Hepatic stellate cell (primary cell): ENCODE data around the gene ABCC9.

Experiments
- DNase-seq: peaks from one replicate; pipeline ENCODE4 v3.0.0; 2011; ENCODE audit warnings: low spot score

ABCC9 gene

DNA sequence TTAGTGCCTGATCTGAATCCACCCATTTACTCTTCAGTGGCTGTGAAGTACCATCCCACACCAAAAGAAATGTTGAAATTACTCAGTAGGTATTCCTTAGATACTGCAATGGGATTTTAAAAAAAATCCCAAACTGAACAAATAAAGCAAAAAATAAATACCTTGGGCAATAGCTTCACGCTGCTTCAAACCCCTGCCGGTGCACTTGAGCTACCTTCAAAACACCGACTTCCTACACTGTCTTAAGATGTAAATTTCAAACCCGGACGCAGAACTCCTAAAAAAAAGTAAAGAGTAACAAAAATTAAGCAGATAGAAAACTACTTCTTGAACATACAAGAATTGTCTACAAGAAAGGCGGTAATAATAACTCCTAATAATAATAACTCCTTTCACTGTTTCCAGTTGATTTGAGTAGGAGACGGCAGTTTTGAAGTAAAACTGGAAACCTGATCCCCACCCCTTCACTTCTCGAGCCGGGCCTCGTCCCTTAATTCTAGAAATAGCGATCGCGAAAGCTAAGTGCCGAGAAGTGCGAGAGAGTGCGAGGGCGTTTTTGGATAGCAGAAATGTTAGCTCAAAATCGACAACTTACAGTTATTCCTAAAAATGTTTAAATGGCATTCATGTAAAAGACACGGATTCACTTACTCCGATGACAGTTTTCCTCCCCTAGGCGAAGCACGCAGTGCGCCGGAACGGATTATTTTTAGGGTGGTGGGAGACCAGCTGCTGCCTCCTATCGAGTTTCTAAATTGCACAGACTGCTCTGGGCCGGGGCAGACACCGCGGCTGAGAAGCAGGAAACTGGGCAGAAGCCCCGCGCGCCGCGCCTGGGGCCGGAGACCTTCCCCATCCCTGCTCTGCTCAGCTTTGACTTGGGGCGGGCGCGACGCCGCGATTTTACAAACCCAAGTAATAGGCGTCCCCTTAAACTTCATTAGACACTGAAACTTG is at the start of gene ABCC9:
TSS of gene ABCC9 (minus strand) at position 878 of the 957 bp plus-strand sequence. CDS start 4,752 bp downstream, outside the sequence.
- peak; percentile 22 for DNase-seq

DNA sequence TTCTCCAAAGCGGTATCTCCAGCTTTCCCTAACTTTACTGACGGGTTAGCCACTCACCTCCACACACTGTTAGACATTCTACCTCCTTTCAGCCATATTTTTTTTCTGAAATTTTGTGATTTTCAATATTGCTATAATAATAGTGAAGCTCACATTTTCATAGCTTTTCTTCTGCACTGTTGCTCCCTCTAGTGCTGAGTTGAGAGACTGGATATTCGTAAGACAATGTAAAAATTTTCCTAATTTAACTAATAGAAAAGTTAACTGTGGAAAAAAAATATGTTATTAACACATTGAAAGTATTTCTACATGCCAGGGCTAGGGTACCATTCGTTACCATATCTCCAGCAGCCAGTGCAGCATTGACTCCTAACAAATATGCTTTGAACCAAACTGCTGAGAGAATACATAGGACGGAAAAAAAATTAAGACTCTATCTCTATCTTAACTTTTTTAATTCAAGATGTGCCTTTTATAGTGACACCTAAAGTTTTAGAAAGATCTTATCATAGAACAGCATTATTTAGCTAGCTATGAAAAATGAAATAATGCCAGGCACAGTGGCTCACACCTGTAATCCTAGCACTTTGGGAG is 48.7 kb upstream of the ABCC9 start:
- DNase-seq, result peak; percentile 12

DNA sequence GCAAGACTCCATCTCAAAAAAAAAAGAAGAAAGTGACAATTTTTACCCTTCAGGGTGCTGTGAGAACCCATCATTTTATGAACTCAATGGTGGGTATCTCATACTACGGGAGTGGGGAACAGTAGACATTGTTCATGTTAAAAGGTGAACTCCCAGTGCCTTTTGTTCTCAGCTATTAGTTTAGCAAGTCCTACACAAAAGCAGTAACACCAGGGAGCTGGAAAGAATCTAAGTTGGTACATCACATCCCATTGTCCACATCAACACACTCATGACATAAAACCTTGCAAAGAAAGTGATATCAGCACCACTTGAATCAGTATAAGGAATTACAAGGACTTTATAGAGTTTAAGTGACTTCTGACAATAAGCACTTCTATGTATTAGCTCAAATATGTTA is 47.4 kb upstream of the ABCC9 start:
- DNase-seq, result no peak

DNA sequence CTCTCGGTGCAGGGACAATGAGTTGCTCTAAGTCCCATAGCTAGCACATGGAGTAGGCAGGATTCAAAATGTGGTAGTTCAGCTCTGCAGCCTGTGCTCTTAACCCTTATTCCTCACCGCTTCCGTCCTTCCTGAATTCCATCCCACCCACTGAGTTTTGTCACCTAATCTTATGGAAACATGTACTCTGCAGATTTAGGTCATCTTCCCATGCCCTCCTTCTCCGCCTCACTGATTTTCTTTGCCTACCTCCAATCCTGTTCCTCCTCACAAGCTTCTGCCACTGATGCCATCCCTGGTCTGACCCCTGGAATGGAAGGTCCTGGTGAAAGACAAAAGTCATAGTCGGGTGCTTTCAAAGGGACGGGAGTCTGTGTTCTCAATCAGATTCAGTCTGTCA is 46.5 kb upstream of the ABCC9 start:
- no peak for DNase-seq

DNA sequence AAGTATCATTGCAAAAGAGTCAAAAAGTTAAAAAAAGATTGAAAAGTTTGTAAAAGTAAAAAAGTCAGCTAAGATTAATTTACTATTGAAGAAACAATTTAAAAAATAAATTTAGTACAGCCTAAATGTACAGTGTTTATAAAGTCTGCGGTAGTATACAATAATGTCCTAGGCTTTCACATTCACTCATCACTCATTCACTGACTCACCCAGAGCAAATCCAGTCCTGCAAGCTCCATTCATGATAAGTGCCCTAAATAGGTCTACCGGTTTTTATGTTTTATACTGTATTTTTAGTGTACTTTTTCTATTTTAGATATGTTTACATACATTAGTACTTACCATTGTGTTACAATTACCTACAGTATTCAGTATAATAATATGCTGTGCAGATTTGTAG is 43.9 kb upstream of the ABCC9 start:
- no peak for DNase-seq

DNA sequence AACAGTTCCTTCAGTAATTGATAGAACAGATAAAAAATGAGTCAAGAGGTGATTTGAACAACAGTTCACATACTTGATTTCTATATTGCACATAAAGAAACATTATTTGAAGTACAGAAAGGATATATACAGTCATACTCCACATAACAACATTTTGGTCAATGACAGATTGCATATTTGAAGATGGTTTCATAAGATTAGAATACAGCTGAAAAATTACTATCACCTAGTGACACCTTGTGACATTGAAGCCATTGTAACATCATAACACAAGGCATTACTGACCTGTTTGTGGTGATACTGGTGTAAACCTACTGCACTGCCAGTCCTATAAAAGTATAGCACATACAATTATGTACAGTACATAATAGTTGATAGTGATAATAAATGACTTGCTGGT is 43.1 kb upstream of the ABCC9 start:
- DNase-seq, result no peak

DNA sequence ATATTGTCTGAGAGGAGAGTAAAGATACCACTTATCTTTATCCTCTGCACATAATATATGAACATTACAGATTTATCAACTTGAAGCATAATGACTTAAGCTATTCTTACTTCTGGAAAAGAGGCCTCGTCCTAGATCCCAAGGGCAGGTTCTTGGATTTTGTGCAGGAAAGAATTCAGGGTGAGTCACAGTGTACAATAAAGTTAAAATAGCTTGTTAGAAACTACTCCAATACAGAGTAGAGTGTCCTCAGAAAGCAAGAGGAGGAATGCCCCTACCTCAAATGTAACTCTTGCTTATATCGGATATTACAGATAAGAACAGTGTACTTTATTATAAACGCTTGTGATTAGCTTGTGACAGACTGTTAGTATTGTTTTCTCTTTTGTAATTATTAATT is 41.9 kb upstream of the ABCC9 start:
- no peak for DNase-seq

DNA sequence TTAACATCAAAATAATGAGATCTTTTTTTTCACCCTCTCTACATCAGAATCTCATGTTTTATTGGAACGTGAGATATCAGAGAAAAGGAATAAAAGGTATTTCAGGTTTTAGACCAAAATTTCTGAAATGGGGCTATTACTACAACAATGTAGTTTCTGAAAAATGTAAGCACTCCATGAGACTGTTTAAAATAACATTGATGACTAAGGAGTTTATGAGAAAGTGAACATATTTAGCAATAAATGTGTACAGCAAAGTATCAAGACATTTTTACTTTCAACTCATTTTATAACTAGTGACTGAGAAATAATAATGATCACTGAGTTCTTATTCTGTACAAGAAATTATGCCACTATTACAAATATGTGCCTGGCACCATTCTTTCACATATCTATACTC is 39.3 kb upstream of the ABCC9 start:
- no peak for DNase-seq

DNA sequence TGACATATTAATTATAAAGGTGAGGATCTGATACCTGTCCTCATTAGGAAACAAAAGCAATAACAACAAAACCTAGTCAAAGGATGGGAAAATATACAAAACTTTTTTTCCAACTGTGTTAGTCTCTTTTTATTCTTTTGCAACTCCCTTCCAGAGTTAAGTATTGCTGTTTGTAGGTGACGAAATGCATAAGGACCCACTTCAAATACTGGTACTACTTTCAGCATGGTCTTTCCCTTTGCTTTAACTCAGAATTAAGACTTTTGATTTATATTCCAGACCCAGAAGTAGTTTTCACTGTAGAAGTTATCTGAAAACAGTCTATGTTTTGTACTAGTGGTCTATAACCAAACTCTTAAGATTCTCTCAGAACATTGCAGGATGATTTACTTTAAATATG is 34.1 kb upstream of the ABCC9 start:
- no peak for DNase-seq

DNA sequence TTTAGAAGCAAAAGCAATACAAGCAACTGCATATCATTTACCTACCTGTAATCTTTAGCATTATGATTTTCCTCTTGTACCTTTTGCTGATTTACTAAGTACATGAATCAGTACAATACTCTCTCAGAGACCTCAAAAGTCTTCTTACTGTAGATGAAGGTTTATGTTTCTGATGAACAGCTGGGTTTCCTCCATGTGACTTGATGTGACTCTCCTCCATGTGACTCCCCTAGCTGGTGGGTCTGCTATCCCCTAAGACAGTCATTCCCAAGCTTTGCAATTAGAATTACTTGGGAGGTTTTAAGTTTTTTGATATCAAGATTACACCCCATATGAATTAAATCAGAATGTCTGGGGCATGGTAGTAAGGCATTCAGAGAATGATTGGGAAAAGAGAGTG is 32.0 kb upstream of the ABCC9 start:
- no peak for DNase-seq

DNA sequence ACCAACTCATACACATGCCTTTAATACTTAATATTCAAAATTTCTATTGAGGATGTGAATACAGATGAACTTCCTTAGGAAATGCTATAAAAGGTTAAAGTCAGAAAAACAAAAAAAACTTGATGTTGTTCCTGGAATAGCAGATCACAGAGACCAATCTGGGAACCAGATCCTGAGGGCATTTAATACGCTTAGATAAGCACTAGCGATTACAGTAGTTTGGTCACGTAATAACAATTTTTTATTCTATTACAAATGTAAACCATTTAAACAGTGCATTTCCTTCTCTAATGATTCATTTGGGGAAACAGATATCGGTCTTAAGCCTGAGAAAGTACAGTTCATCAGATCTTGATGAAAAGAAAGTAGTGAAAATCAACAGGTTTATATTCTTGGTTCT is 30.8 kb upstream of the ABCC9 start:
- DNase-seq, result no peak

DNA sequence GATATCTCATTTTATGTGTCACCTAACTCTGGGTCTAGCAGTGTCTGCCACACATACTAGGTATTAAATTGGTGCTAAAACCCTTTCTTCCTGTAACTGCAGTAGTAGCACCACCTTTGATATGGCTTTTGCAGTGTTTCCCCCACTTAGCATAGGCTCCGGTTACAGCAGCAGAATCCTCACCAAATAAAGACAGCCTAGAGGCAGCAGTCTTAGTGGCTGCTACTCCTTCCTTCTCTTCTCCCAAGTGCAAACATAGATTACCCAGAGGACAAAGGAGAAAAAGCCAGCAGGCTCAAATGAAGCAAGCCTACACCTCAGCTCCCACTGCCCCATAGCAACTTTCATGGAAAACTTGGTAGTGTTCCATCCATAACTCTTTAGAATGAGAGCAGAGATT is 30.1 kb upstream of the ABCC9 start:
- no peak for DNase-seq

DNA sequence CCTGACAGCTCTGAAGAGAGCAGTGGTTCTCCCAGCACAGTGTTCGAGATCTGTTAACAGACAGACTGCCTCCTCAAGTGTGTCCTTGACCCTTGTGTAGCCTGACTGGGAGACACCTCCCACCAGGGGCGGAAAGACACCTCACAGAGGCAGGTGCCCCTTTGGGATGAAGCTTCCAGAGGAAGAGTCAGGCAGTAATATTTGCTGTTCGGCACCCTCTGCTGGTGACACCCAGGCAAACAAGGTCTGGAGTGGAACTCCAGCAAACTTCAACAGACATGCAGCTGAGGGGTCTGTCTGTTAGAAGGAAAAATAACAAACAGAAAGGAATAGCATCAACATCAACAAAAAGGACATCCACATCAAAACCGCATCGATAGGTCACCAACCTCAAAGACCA is 21.6 kb upstream of the ABCC9 start:
- DNase-seq, result no peak

DNA sequence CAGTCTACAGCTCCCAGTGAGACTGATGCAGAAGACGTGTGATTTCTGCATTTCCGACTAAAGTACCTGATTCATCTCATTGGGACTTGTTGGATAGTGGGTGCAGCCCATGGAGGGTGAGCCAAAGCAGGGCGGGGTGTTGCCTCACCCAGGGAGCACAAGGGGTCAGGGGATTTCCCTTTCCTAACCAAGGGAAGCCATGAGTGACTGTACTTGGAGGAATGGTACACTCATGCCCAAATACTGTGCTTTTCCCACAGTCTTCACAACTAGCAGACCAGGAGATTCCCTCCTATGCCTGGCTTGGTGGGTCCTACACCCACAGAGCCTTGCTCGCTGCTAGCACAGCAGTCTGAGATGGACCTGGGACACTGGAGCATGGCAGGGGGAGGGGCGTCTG is 21.0 kb upstream of the ABCC9 start:
- DNase-seq, result no peak

DNA sequence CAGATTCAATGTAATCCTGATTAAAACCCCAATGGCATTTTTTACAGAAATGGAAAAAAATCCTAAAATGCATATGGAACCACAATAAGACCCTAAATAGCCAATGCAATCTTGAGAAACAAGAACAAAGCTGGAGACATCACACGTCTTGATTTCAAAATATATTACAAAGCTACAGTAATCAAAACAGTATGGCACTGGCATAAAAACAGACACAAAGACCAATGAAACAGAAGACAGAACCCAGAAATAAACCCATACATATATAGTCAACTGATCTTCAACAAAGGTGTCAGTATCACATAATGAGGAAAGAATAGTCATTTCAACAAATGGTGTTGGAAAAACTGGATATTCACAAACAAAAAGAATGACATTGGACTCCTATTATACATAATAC is 9.4 kb upstream of the ABCC9 start:
- DNase-seq, result no peak

DNA sequence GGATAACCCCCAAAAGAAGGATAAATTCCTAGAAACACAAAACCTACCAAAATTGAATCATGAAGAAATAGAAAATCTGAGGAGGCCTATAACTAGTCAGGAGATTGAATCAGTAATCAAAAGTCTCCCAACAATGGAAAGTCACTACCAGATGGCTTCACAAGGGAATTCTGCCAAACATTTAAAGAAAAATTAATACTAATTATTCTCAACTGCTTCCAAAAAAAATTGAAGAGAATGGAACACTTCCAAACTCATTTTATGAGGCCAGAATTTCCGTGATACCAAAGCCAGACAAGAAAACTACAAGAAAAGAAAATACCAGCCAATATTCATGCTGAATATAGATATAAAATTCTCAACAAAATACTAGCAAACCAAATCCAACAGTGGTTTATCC is 7.8 kb upstream of the ABCC9 start:
- no peak for DNase-seq

DNA sequence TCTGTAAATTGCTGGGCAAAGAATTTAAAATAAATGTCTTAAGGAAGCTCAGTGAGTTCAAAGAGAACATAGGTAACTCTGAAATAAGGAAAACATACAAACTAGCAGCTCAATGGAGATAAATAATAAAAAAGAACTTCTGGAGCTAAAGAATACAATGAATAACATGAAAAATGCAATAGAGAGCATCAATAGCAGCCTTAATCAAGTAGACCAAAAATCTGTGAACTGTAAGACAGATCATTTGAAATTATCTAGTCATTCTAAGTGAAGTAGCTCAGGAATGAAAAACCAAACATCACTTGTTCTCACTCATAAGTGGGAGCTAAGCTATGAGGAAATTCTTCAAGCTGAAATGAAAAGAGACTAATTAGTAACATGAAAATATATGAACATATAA is 5.8 kb upstream of the ABCC9 start:
- DNase-seq, result no peak

DNA sequence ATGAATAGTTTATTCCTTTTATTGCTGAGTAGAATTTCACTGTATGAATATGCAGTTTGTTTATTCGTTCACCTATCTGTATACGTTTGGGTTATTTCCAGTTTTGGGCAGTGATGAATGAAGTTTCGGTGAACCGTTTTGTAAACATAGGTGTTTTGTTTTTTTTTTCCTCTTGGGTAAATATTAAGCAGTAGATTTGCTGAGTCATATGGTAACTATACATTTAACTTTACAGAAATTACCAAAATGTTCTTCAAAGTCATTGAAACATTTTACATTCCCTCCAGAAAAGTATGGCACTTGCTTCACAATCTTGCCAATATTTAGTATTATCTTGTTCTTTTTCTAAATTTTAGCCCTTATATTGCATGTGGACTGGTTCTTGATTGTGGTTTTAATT is 3.8 kb upstream of the ABCC9 start:
- no peak for DNase-seq

DNA sequence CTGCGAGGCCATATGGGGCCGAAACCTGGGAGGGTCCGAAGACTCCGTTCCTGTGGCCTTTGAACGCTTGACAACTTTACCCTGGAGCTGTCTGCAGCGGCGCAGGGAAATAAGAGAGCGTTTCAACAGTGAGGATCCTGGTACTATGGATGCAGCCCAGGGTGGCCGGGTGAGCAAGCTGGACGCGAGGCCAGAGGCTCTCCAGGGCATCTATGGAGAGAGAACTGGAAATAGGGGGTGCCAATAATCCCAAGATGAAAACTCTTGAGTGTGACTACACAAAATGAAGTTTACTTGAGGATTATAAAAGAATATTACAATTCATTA is 1.1 kb upstream of the ABCC9 start:
- DNase-seq, result peak; percentile 2

DNA sequence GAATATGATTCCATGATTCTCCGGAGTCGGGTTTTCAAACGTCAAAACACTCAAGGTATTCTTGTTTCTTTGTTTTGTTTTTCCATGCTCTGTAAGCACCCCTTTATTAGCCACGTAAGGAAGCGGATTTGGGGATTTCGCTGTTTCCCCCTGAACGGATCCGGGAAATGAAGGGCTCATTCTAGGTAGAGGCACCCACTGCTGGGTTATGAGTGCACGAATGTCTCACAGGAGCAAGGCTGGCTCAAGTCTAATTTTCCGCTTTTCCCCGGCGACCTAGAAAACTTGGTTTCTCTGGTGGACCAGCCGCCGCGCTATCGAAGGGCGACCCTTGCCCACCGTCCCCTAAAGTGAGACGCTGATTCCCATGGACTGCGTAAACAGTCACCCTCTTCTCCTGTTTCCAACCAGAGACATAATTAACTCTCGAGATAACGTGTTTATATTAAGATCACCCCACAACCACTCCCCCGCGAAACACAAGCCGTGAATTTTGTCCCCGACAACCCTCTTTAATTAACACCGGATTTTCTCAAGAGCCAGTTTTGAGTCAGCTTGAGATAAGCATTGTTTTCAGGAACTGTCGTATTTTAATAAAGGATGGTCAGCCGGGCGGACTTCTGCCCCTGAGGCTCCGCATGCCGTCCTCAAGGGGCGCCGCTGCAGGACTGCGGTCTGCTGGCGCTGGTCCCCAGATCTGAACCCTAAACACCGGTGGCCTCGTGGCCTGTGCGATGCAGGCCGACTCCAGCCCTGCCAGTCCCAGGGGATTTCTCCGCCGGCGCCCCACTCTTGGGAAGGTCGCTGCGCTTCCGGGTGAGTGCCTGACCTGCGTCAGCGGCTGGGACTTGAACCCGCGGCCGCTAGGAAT is 515 bp upstream of the ABCC9 start:
- peak; percentile 46 for DNase-seq

DNA sequence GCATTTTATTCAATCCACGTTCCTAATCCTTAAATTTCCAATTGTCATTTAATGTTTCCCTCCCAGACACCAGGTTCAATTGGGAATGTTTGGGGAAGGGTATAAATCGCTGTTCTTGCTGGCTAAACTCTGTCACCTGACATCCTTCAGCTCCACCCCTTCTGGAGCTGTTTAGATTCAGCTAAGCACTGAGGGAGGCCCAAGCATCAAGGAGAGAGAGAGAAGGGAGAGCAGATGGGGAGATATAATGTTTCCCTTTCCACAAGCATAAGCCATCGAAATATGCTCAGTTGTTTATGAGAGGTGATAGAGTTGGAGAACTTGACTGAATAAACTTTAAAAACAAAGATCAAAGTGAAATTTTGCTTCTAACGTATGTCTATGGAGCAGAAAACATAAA is 1.8 kb downstream of the ABCC9 start:
- peak; percentile 7 for DNase-seq

DNA sequence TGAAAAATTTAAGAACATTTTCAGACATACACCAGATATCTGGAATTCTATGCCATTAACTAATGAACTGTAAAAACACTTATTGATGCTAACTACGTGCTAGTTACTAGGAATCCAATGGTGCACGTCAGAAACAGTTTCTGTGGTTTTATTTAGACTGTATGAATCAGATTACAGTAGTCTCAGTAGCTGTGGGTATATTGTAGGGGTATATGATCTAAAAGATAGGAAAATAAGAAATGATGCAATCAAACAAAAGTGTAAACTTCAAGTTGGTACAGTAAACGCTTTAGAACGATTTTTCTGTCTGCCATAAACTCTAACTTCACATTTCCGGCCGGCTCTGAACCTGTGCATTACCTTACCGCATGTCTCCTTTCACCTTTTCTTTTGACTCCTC is 2.3 kb downstream of the ABCC9 start:
- DNase-seq, result no peak

DNA sequence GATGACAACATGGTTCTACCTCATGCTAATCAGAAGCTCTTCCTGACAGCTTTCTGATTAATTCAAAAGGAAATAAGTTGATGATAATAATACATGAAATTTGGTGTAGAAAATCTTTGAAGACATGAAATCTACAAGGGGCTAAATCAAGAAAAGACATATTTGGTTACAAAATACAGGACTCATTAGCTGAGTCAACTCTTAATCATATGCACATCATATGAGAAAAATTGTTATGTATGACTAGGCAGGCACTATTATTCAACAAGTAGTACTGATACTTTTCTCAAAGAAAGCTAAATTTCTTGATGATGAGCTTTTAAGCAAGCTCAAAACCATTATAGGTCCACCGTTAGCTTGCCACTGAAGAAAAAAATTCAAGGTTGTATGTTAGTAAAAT is 7.1 kb downstream of the ABCC9 start:
- DNase-seq, result no peak
